Heart right ventricle (tissue), 16 donors: ENCODE data around the gene B9D2. TPM values are rescaled to one million over a fixed set of nuclear protein-coding genes. Genes with fewer than 3 reads are reported as not detected.

Experiments
- ATAC-seq, 8 donors: fragments of 200-7000 bp; cut with Tn5 transposase; one replicate each; pipeline ENCODE4 v1.9.1; 2020; ENCODE audit warnings: mild to moderate bottlenecking in 8 of 8, moderate library complexity in 8 of 8, moderate number of reproducible peaks in 1 of 8
- DNase-seq, 2 donors: peaks; one replicate each; pipeline ENCODE4 v3.0.0-alpha.2; 2020
- H3K27ac ChIP-seq, 10 donors: fragments of 200-600 bp; sonication (generic) in 2 of 10; one replicate each; pipeline versions ENCODE4 v1.5.0 to v1.8.0; 2020 to 2022; ENCODE audit warnings: mild to moderate bottlenecking in 3 of 10
- H3K27me3 ChIP-seq, 7 donors: fragments of 200-600 bp; one replicate each; pipeline ENCODE4 v1.8.0; 2021 to 2022; ENCODE audit warnings: mild to moderate bottlenecking in 2 of 7
- H3K36me3 ChIP-seq, 9 donors: fragments of 200-600 bp; sonication (generic) in 1 of 9; one replicate each; pipeline versions ENCODE4 v1.5.0 to v1.8.0; 2020 to 2022; ENCODE audit warnings: mild to moderate bottlenecking in 2 of 9
- H3K4me1 ChIP-seq, 9 donors: fragments of 200-600 bp; sonication (generic) in 1 of 9; one replicate each; pipeline versions ENCODE4 v1.5.0 to v1.8.0; 2020 to 2022; ENCODE audit warnings: mild to moderate bottlenecking in 4 of 9
- H3K4me3 ChIP-seq, 10 donors: fragments of 200-600 bp; sonication (generic) in 2 of 10; one replicate each; pipeline versions ENCODE4 v1.5.0 to v1.8.0; 2020 to 2022; ENCODE audit warnings: mild to moderate bottlenecking in 7 of 10, moderate library complexity in 2 of 10
- H3K9me3 ChIP-seq, 11 donors: fragments of 200-600 bp in 10 of 11; sonication (generic) in 2 of 11; one replicate each; pipeline versions ENCODE4 v1.5.0 to v1.8.0; 2013 to 2022; ENCODE audit warnings: mild to moderate bottlenecking in 2 of 11, control low read depth in 1 of 11, moderate library complexity in 1 of 11
- CTCF ChIP-seq, 9 donors: fragments of 200-600 bp; sonication (generic) in 2 of 9; IDR thresholded peaks; one replicate each; pipeline versions ENCODE4 v1.5.0 to v1.8.0; 2021 to 2022; ENCODE audit warnings: antibody characterized with exemption in 9 of 9, mild to moderate bottlenecking in 5 of 9, moderate library complexity in 1 of 9
- WGBS, 2 donors: extraction: QIAGEN DNeasy Blood & Tissue Kit; methylation state at CpG; one replicate each; pipeline ENCODE4 v1.1.7; 2013; ENCODE audit warnings: inconsistent platforms in 1 of 2; 5-methylcytosine and 5-hydroxymethylcytosine counted together
- intact Hi-C, 10 donors: fragments of 100-400 bp; cut with DNase I; formaldehyde crosslinking; loops; one replicate each; pipeline versions ENCODE4 v1.11.1 to v1.14.2; 2022
- polyA plus RNA-seq, 2 donors: library from polyadenylated mRNA; stranded (reverse); fragments of 200-250 nt; gene quantifications; one replicate each; pipeline ENCODE4 v1.2.3, GENCODE V29; 2013
- total RNA-seq, 10 donors: library from RNA; stranded (reverse); fragmentation: NEBNext Ultra II Directional in 3 of 10; extraction: Animal tissue kit (Norgen Biotek cat#: 25700) in 3 of 10; gene quantifications; one replicate each; pipeline versions ENCODE4 v1.2.1 to v1.2.4, GENCODE V29; 2021 to 2023
- donor health status: Arrhythmogenic right ventricular cardiomyopathy.
- donor health status: ischemic (EF 13 %, LVEDD 7.1; RV severe dilation, severe dysfunction).
- donor health status: healthy with polysubstance abuse.
- donor health status: DM: no; HTN: yes; CAD: no.
- donor health status: DM: no; HTN: no; CAD: no.
- donor health status: ischemic (EF 25% LVEDD 6.9; RV normal size, moderate dysfunction).
- donor health status: ischemic (EF 25% LVEDD 5.7; RV mildly dilated, moderate dysfunction).
- donor health status: healthy.
- donor health status: DM: yes; HTN: yes; CAD: no.
- donor health status: Ischemic cardiomyopathy.
- donor health status: ischemic (EF 35%, LVEDD 5.7; RV mildly dilated, moderate dysfunction).
- donor health status: nonischemic (EF 11% LVEDD 7.7; RV severe dilation, severe dysfunction).
- donor health status: DM: yes; HTN: yes; CAD: no.
- donor health status: PGD.
- donor health status: ischemic (EF 29% LVEDD 5.4; RV normal size, mild dysfunction).
- donor health status: nonischemic (EF 23%, LVEDD 6.1; RV moderate dilation, normal function).

Gene B9D2
- total and polyA plus RNA-seq, 12 donors = 1.00 to 12.6 (median 2.5) TPM

- Histone ChIP-seq H3K9me3 (no peaks in the 10 kb centered on the region), H3K27ac (peak overlapping the region in 7 of 10 donors; percentile 32 to 96 (median 90)), H3K36me3 (peaks cover 0 to 75% (median 34%) of the 10 kb centered on the region in 9 donors), H3K4me3 (no peak overlapping the region), H3K4me1 (peaks cover 34 to 53% (median 51%) of the 10 kb centered on the region in 9 donors), H3K27me3 (no peaks in the 10 kb centered on the region)
- TF ChIP-seq CTCF (IDR thresholded peaks at IDR 0.05) = no peak
- no peak for DNase-seq
- 72 to 82% methylated on average over 7 of the region's 7 CpGs for whole genome bisulfite sequencing, 2 donors
- intact Hi-C loops = loop anchor here in 5 of 10 donors (5.0 to 10.0 kb wide), 6 partner anchors 36 to 254 kb away; partner anchors contain the start of genes B3GNT8 (in 1 of the 5), B9D2 (in 1 of the 5), CEACAM21 (in 1 of the 5) and DMAC2 (in 1 of the 5)
- ATAC-seq = no peak
These were observed 42.7 kb downstream of the B9D2 start for GRCh38 chr19:41321204-41321599.

DNA sequence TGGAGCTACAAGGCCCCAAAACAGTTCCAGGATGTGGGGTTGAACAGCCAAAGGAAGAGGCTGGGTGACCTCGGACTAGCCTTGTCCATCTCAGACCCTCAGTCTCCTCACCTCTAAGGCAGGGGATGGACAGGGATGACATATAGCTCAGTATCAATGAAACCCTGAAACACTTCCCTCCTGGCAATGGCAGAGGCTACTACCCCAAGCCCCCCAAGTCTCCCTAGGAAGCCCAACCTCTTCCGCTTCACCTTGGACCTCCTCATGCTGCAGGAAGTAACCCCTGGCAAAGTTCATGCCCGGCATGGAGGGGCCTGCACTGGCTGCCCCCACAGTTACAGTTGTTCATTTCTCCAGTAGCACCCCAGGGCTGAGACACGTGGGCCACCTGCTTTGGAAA is 43.4 kb downstream of the B9D2 start:
- H3K9me3 ChIP-seq = no peaks in the 10 kb centered on the region
- H3K27ac ChIP-seq = peak overlapping the region in 2 of 10 donors; percentile 32 to 96
- TF ChIP-seq CTCF (IDR thresholded peaks at IDR 0.05) = no peak
- H3K4me1 ChIP-seq = peaks cover 29 to 46% (median 45%) of the 10 kb centered on the region in 9 donors
- intact Hi-C loops = loop anchor here in 5 of 10 donors (5.0 to 10.0 kb wide), 6 partner anchors 37 to 254 kb away; partner anchors contain the start of genes B3GNT8 (in 1 of the 5), B9D2 (in 1 of the 5), CEACAM21 (in 1 of the 5) and DMAC2 (in 1 of the 5)
- no peak overlapping the region for H3K4me3 ChIP-seq
- DNase-seq (no peak), ATAC-seq (no peak)
- H3K27me3 ChIP-seq = no peaks in the 10 kb centered on the region
- peaks cover 0 to 81% (median 36%) of the 10 kb centered on the region in 9 donors for H3K36me3 ChIP-seq
- 80 to 81% methylated on average over 4 of the region's 4 CpGs for whole genome bisulfite sequencing, 2 donors

- Histone ChIP-seq H3K36me3 (peaks cover 0 to 85% (median 36%) of the 10 kb centered on the region in 9 donors), H3K27ac (peak overlapping the region in 1 of 10 donors; percentile 32), H3K27me3 (no peaks in the 10 kb centered on the region), H3K4me3 (no peak overlapping the region), H3K9me3 (no peaks in the 10 kb centered on the region), H3K4me1 (peaks cover 28 to 42% (median 41%) of the 10 kb centered on the region in 9 donors)
- intact Hi-C loops = loop anchor here in 5 of 10 donors (5.0 to 10.0 kb wide), 6 partner anchors 37 to 255 kb away; partner anchors contain the start of genes B3GNT8 (in 1 of the 5), B9D2 (in 1 of the 5), CEACAM21 (in 1 of the 5) and DMAC2 (in 1 of the 5)
- TF ChIP-seq CTCF (IDR thresholded peaks at IDR 0.05) = no peak
- DNase-seq (no peak), ATAC-seq (no peak)
- 70 to 76% methylated on average over 11 of the region's 11 CpGs for WGBS, 2 donors
These were observed 43.8 kb downstream of the B9D2 start for GRCh38 chr19:41320185-41320518.

DNA sequence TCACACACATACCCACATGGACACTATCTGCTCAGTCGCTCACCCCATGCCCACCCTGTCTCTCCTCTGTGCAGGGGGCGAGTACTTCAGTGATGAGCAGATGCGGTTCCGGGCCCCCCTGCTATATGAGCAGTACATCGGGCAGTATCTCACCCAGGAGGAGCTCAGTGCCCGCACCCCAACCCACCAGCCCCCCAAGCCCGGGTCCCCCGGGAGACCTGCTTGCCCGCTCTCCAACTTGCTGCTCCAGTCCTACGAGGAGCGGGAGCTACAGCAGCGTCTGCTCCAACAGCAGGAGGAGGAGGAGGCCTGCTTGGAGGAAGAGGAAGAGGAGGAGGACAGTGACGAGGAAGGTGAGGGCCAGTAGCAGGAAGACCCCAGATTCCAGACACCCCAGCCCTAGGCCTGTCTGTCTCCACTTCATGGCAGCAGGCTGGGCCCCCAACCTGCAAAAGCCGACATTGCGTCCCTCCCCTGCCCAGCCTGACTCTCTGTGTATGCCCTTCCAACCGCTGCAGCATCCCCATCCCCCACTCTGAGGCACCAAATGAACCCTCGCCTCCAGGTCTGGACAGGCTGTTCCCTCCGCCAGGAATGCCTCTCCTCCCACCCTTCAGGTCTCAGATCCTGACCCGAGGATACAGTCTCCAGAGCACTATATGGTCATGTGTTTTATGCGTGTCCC is 44.3 kb downstream of the B9D2 start:
- 70 to 74% methylated on average over 20 of the region's 20 CpGs for WGBS, 2 donors
- intact Hi-C loops = loop anchor here in 5 of 10 donors (5.0 to 10.0 kb wide), 6 partner anchors 38 to 255 kb away; partner anchors contain the start of genes B3GNT8 (in 1 of the 5), B9D2 (in 1 of the 5), CEACAM21 (in 1 of the 5) and DMAC2 (in 1 of the 5)

More for the DNA sequence above, 44.3 kb downstream of the B9D2 start:
- DNase-seq (no peak), ATAC-seq (peak in 1 of 8 donors; percentile 77)
- Histone ChIP-seq H3K4me3 (no peak overlapping the region), H3K9me3 (no peaks in the 10 kb centered on the region), H3K36me3 (peaks cover 0 to 90% (median 36%) of the 10 kb centered on the region in 9 donors), H3K4me1 (peaks cover 23 to 37% (median 35%) of the 10 kb centered on the region in 9 donors), H3K27ac (peak overlapping the region in 1 of 10 donors; percentile 32), H3K27me3 (no peaks in the 10 kb centered on the region)
- TF ChIP-seq CTCF (IDR thresholded peaks at IDR 0.05) = no peak
